K562 (cell line): ENCODE data around the gene TTC39C. TPM values are rescaled to one million over a fixed set of nuclear protein-coding genes. Genes with fewer than 3 reads are reported as not detected.

Experiments used
- ATAC-seq: fragments of 200-7000 bp; cut with Tn5 transposase; 3 replicates; pipeline ENCODE4 v1.9.1; 2020; ENCODE audit warnings: moderate library complexity
- BruUV-seq: library from RNA; stranded (reverse); fragments of 400-500 nt; replicated peaks from 2 replicates; lab custom pipeline; 2021; lab: Mats Ljungman, UMichigan
- CTCF ChIA-PET: fragments of 300-600 bp; formaldehyde crosslinking; extraction: SDS; loops from one replicate; lab custom pipeline; 2021; ENCODE audit warnings: low intra/inter-chr PET ratio; lab: Yijun Ruan, JAX
- POLR2A ChIA-PET: fragments of 300-600, 350-650 bp; sonication (Branson Sonifier 250); formaldehyde crosslinking; extraction: SDS; loops from one replicate; lab custom pipeline; 2021; ENCODE audit warnings: antibody characterized with exemption, inconsistent platforms; lab: Yijun Ruan, JAX
- DNase-seq, 4 experiments: peaks; one replicate each; pipeline versions ENCODE4 v3.0.0 to v3.0.0-alpha.2; 2011 to 2018; ENCODE audit warnings: low spot score in 3 of 4, mixed read lengths in 3 of 4; ENCODE audit errors: extremely low read depth in 1 of 4
- FAIRE-seq: peaks from 2 replicates; lab custom pipeline; 2011; peaks lifted over from hg19 to GRCh38; lab: Jason Lieb, UNC
- H2AFZ ChIP-seq: 2 replicates; pipeline ENCODE4 v1.6.0; 2011; ENCODE audit warnings: low read depth, low read length, control low read depth, inconsistent platforms
- H3K27ac ChIP-seq: fragments of 200-600 bp; 3 replicates; pipeline ENCODE4 v1.8.0; 2011; ENCODE audit warnings: low read depth, mild to moderate bottlenecking, control low read depth, inconsistent platforms, low read length, moderate library complexity, mixed read lengths; ENCODE audit errors: extremely low read depth
- H3K27me3 ChIP-seq, 2 experiments: fragments of 300-600 bp in 1 of 2; 2 replicates in 1 of 2; 3 replicates in 1 of 2; pipeline versions ENCODE4 v1.6.0 to v1.8.0; 2011; ENCODE audit warnings: inconsistent platforms in 2 of 2, low read length in 2 of 2, mild to moderate bottlenecking in 1 of 2, mixed read lengths in 1 of 2, moderate library complexity in 1 of 2; ENCODE audit not compliant: control insufficient read depth in 2 of 2, insufficient read depth in 2 of 2
- H3K36me3 ChIP-seq: fragments of 300-600 bp; 3 replicates; pipeline ENCODE4 v1.8.0; 2011; ENCODE audit warnings: mild to moderate bottlenecking, low read length, inconsistent platforms; ENCODE audit not compliant: control insufficient read depth, insufficient read depth
- H3K4me1 ChIP-seq, 2 experiments: fragments of 200-600 bp in 1 of 2; replicated peaks in 1 of 2; 2 replicates in 1 of 2; 3 replicates in 1 of 2; pipeline versions ENCODE4 v1.5.1 to v1.8.0; 2011; ENCODE audit warnings: inconsistent platforms in 2 of 2, low read length in 2 of 2, mild to moderate bottlenecking in 1 of 2, mixed read lengths in 1 of 2, moderate library complexity in 1 of 2; ENCODE audit not compliant: control insufficient read depth in 2 of 2, insufficient read depth in 2 of 2
- H3K4me2 ChIP-seq: 2 replicates; pipeline ENCODE4 v1.6.1; 2011; ENCODE audit warnings: low read length, control low read depth, inconsistent platforms, mixed read lengths; ENCODE audit not compliant: insufficient read depth
- H3K4me3 ChIP-seq: fragments of 200-600 bp; sonication (generic), shearing (Covaris generic); 2 replicates; pipeline ENCODE4 v1.5.1; 2016; ENCODE audit warnings: control low read depth, inconsistent platforms
- H3K79me2 ChIP-seq: fragments of 200-600 bp; 3 replicates; pipeline ENCODE4 v1.8.0; 2011; ENCODE audit warnings: low read length, inconsistent platforms; ENCODE audit not compliant: control insufficient read depth, insufficient read depth
- H3K9ac ChIP-seq, 2 experiments: 2 replicates each; pipeline versions ENCODE4 v1.6.0 to v1.6.1; 2011; ENCODE audit warnings: low read depth in 2 of 2, low read length in 2 of 2, control low read depth in 1 of 2, inconsistent platforms in 1 of 2, mild to moderate bottlenecking in 1 of 2, mixed read lengths in 1 of 2; ENCODE audit not compliant: insufficient read depth in 1 of 2
- H3K9me1 ChIP-seq: one replicate; pipeline ENCODE4 v1.6.0; 2011; ENCODE audit warnings: inconsistent platforms, mild to moderate bottlenecking, low read length, moderate library complexity; ENCODE audit not compliant: control insufficient read depth, insufficient read depth
- H3K9me3 ChIP-seq: replicated peaks from 2 replicates; pipeline ENCODE4 v1.5.1; 2011; ENCODE audit warnings: low read depth, low read length, inconsistent platforms; ENCODE audit not compliant: control insufficient read depth, insufficient read depth
- H4K20me1 ChIP-seq: replicated peaks from 2 replicates; pipeline ENCODE4 v1.6.1; 2011; ENCODE audit warnings: low read length, inconsistent platforms, mixed read lengths; ENCODE audit not compliant: control insufficient read depth, insufficient read depth
- ATF3 ChIP-seq, 2 experiments: fragments of 450-650 bp in 1 of 2; sonication (generic) in 1 of 2; formaldehyde crosslinking in 1 of 2; IDR thresholded peaks in 1 of 2; conservative IDR thresholded peaks in 1 of 2; 2 replicates each; pipeline versions ENCODE4 v1.6.1 to v1.8.1; 2016 to 2023; ENCODE audit warnings: mild to moderate bottlenecking in 2 of 2, moderate library complexity in 2 of 2, inconsistent platforms in 1 of 2, missing genetic modification reagents in 1 of 2
- HIVEP1 ChIP-seq: fragments of 250-450 bp; sonication (Bioruptor Pico); IDR thresholded peaks from 2 replicates; pipeline ENCODE4 v1.4.0; 2020; ENCODE audit warnings: mild to moderate bottlenecking
- HNRNPK ChIP-seq: fragments of 200-400 bp; formaldehyde crosslinking; IDR thresholded peaks from one replicate; pipeline ENCODE4 v1.6.1; 2018; ENCODE audit warnings: mild to moderate bottlenecking, low read depth, low read length; ENCODE audit not compliant: poor library complexity, severe bottlenecking
- HNRNPLL ChIP-seq: fragments of 200-400 bp; formaldehyde crosslinking; IDR thresholded peaks from 2 replicates; pipeline ENCODE4 v1.6.1; 2017; ENCODE audit warnings: low read length, low read depth, mild to moderate bottlenecking; ENCODE audit not compliant: poor library complexity, severe bottlenecking
- NEUROD1 ChIP-seq: fragments of 150-350 bp; IDR thresholded peaks from 2 replicates; pipeline ENCODE4 v1.6.1; 2014; ENCODE audit warnings: borderline replicate concordance, low read length, low read depth; ENCODE audit not compliant: partially characterized antibody
- POU5F1 ChIP-seq: fragments of 150-350 bp; IDR thresholded peaks from 2 replicates; pipeline ENCODE4 v1.6.1; 2014; ENCODE audit warnings: borderline replicate concordance, low read length, low read depth, mild to moderate bottlenecking; ENCODE audit not compliant: partially characterized antibody
- RFX1 ChIP-seq: fragments of 450-650 bp; IDR thresholded peaks from 2 replicates; pipeline ENCODE4 v1.6.1; 2016; ENCODE audit warnings: mild to moderate bottlenecking, moderate library complexity
- YBX1 ChIP-seq: fragments of 450-650 bp; IDR thresholded peaks from 2 replicates; pipeline ENCODE4 v1.7.1; 2016; ENCODE audit warnings: mild to moderate bottlenecking
- ZBTB8A ChIP-seq: fragments of 450-650 bp; IDR thresholded peaks from 2 replicates; pipeline ENCODE4 v1.6.1; 2018; ENCODE audit warnings: mild to moderate bottlenecking, moderate library complexity; ENCODE audit not compliant: partially characterized antibody
- ZNF224 ChIP-seq: sonication (generic); formaldehyde crosslinking; IDR thresholded peaks from 2 replicates; pipeline ENCODE4 v1.8.0; 2022; ENCODE audit warnings: mild to moderate bottlenecking, missing genetic modification reagents
- ZNF277 ChIP-seq: fragments of 250-450 bp; sonication (Bioruptor Pico); IDR thresholded peaks from 2 replicates; pipeline ENCODE4 v1.8.0; 2022; ENCODE audit warnings: inconsistent platforms, mild to moderate bottlenecking, moderate library complexity, borderline replicate concordance
- WGBS: fragments of 100-300 bp; shearing (Covaris generic); methylation state at CpG from one replicate; pipeline ENCODE4 v1.1.6; 2016; ENCODE audit warnings: low coverage, mixed read lengths; ENCODE audit not compliant: insufficient coverage; ENCODE audit errors: missing lambda C conversion rate; 5-methylcytosine and 5-hydroxymethylcytosine counted together
- in situ Hi-C: fragments of 300-500 bp; cut with MboI; formaldehyde crosslinking; loops from 4 replicates; pipeline ENCODE4 v1.15.0; 2018; ENCODE audit warnings: inconsistent platforms, mixed read lengths
- intact Hi-C: fragments of 100-400 bp; cut with micrococcal nuclease; formaldehyde crosslinking; loops from 2 replicates; pipeline ENCODE4 v1.14.2; 2022
- polyA plus RNA-seq, 8 experiments: library from polyadenylated mRNA; depleted of rRNA in 4 of 8; stranded (reverse) in 5 of 8; unstranded in 3 of 8; fragments of >200 nt; fragmentation: Nextera tagmentation in 2 of 8; fragmentation: Illumina TruSeq in 1 of 8; extraction: Ambion mirVana in 2 of 8; extraction: Trizol in 1 of 8; gene quantifications; 2 replicates each; pipeline versions ENCODE4 v1.2.1 to v1.2.3, GENCODE V29; 2011 to 2014; ENCODE audit warnings: inconsistent platforms in 1 of 8, missing spikeins in 1 of 8
- total RNA-seq, 7 experiments: library from RNA; depleted of rRNA in 6 of 7; stranded (reverse); fragments of >200 nt in 6 of 7; fragmentation: Illumina TruSeq in 2 of 7; extraction: Trizol in 2 of 7; gene quantifications; 2 replicates each; pipeline versions ENCODE4 v1.2.1 to v1.2.3, GENCODE V29; 2011 to 2021; ENCODE audit warnings: low replicate concordance in 1 of 7
- TF ChIP-seq, protein P1 (sequence below): fragments of 450-650 bp; IDR thresholded peaks from 2 replicates; pipeline ENCODE4 v1.6.1; 2016; ENCODE audit warnings: antibody characterized with exemption
- TF ChIP-seq, protein P2 (sequence below): sonication (generic); formaldehyde crosslinking; IDR thresholded peaks from 2 replicates; pipeline ENCODE4 v1.5.0; 2020; ENCODE audit warnings: missing genetic modification reagents
- TF ChIP-seq, protein P3 (sequence below): fragments of 450-650 bp; conservative IDR thresholded peaks from 2 replicates; pipeline ENCODE4 v1.6.1; 2016; ENCODE audit warnings: missing genetic modification characterization, low read depth, mild to moderate bottlenecking, control low read depth, missing compliant biosample characterization

TTC39C gene
- total and polyA plus RNA-seq, 9 of the 15 experiments (the other 6 are each of a cell fraction or from before 2014, with no cell fraction given), result 0.01 to 0.58 (median 0.18) TPM; not detected in 5

DNA sequence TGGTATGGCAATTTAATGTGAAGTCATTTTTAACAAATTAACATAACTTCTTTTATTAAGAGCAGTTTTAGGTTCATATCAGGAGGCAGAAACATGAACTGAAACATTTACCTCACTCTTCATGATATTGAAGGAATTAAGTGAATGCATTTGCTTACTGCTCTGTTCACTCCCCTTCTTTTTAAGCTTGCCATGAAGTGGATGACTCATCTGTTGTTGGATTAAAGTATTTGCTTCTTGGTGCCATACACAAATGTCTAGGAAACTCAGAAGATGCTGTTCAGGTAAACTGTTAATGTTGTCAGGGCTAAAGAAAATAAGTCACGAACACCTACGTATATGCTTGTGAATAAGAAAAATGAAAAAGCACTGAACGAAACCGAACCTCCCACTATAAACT lies 114.1 kb downstream of the TTC39C start (continued):
- TF ChIP-seq, protein P1, sequence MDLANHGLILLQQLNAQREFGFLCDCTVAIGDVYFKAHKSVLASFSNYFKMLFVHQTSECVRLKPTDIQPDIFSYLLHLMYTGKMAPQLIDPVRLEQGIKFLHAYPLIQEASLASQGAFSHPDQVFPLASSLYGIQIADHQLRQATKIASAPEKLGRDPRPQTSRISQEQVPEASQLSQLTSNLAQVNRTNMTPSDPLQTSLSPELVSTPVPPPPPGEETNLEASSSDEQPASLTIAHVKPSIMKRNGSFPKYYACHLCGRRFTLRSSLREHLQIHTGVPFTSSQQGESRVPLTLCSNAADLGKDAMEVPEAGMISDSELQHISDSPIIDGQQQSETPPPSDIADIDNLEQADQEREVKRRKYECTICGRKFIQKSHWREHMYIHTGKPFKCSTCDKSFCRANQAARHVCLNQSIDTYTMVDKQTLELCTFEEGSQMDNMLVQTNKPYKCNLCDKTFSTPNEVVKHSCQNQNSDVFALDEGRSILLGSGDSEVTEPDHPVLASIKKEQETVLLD, result no peak
- TF ChIP-seq ZNF224, result no peak
- TF ChIP-seq RFX1, result no peak
- no peak for TF ChIP-seq HNRNPLL
- no peak for TF ChIP-seq HIVEP1 (CRISPR knock-in tag)
- TF ChIP-seq, protein P2, sequence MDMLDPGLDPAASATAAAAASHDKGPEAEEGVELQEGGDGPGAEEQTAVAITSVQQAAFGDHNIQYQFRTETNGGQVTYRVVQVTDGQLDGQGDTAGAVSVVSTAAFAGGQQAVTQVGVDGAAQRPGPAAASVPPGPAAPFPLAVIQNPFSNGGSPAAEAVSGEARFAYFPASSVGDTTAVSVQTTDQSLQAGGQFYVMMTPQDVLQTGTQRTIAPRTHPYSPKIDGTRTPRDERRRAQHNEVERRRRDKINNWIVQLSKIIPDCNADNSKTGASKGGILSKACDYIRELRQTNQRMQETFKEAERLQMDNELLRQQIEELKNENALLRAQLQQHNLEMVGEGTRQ, result no peak
- no peak for TF ChIP-seq ZBTB8A
- no peak for TF ChIP-seq HNRNPK

DNA sequence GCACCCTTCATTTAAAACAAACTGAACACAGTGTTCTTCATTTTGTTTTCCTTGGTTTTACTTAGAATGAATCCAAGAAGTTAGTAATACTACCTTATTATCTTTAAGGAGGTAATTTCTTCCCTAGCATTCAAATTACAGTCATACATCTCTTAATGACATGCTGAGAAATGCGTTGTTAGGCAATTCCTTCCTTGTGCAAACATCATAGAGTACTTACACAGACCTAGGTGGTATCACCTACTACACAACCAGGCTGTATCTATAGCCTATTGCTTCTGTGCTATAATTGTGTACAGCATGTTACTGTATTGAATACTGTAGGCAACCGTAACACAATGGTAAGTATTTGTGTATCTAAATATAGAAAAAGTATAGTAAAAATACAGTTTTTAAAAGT lies 115.9 kb downstream of the TTC39C start:
- ATAC-seq, result no peak
- TF ChIP-seq YBX1 (no peak), POU5F1 (no peak), ZNF277 (no peak), NEUROD1 (no peak), ATF3 (IDR thresholded peaks at IDR 0.05) (no peak), ATF3 (CRISPR knock-in tag; conservative IDR thresholded peaks at IDR 0.05) (no peak)
- TF ChIP-seq, protein P3, sequence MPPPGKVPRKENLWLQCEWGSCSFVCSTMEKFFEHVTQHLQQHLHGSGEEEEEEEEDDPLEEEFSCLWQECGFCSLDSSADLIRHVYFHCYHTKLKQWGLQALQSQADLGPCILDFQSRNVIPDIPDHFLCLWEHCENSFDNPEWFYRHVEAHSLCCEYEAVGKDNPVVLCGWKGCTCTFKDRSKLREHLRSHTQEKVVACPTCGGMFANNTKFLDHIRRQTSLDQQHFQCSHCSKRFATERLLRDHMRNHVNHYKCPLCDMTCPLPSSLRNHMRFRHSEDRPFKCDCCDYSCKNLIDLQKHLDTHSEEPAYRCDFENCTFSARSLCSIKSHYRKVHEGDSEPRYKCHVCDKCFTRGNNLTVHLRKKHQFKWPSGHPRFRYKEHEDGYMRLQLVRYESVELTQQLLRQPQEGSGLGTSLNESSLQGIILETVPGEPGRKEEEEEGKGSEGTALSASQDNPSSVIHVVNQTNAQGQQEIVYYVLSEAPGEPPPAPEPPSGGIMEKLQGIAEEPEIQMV (tag), result no peak

More for the DNA sequence above, 115.9 kb downstream of the TTC39C start:
- in situ Hi-C loops, result no loop called here
- no peak overlapping the region for H2AFZ ChIP-seq
- no peaks in the 10 kb centered on the region for H4K20me1 ChIP-seq
- ChIA-PET POLR2A (no interaction called here), CTCF (no interaction called here)
- no peaks in the 10 kb centered on the region for H3K4me1 ChIP-seq
- no peaks in the 10 kb centered on the region for H3K9me3 ChIP-seq
- DNase-seq, result no peak
- H3K4me3 ChIP-seq, result no peak overlapping the region
- no TSS peak for BruUV-seq
- H3K9me1 ChIP-seq, result no peaks in the 10 kb centered on the region
- FAIRE-seq, result no peak
- WGBS, result 0% methylated on average over 2 of the region's 2 CpGs
- intact Hi-C loops, result no loop called here
- H3K79me2 ChIP-seq, result no peaks in the 10 kb centered on the region
- H3K36me3 ChIP-seq, result no peaks in the 10 kb centered on the region
- H3K4me2 ChIP-seq, result no peak overlapping the region
- H3K9ac ChIP-seq, result no peak overlapping the region
- H3K27me3 ChIP-seq, result no peaks in the 10 kb centered on the region
- H3K27ac ChIP-seq, result no peak overlapping the region
